Activated naive CD4-positive, alpha-beta T cell treated with anti-CD3 and anti-CD28 coated beads for 36 hours (primary cell): ENCODE data around the gene FBXL17. TPM values are rescaled to one million over a fixed set of nuclear protein-coding genes. Genes with fewer than 3 reads are reported as not detected.

ENCODE experiments used
- CTCF ChIA-PET: fragments of 350-600 bp; sonication (Branson Sonifier 250); formaldehyde crosslinking; loops from one replicate; lab custom pipeline; 2021; ENCODE audit warnings: antibody characterized with exemption; lab: Charles Lee
- DNase-seq: peaks from one replicate; pipeline ENCODE4 v3.0.0-alpha.2; 2020
- H3K27ac Mint-ChIP-seq: one replicate; pipeline ENCODE4 v1.8.0; 2021; ENCODE audit warnings: mild to moderate bottlenecking, mixed read lengths
- H3K27me3 Mint-ChIP-seq: one replicate; pipeline ENCODE4 v1.8.0; 2021; ENCODE audit warnings: low read depth, mixed read lengths
- H3K36me3 Mint-ChIP-seq: one replicate; pipeline ENCODE4 v1.8.0; 2021; ENCODE audit warnings: low read depth, mixed read lengths
- H3K4me1 Mint-ChIP-seq: one replicate; pipeline ENCODE4 v1.8.0; 2021; ENCODE audit warnings: low read depth, mixed read lengths
- H3K4me3 Mint-ChIP-seq: one replicate; pipeline ENCODE4 v1.8.0; 2021; ENCODE audit warnings: mild to moderate bottlenecking, moderate library complexity, mixed read lengths
- H3K9me3 Mint-ChIP-seq: one replicate; pipeline ENCODE4 v1.8.0; 2021; ENCODE audit warnings: mixed read lengths
- intact Hi-C: fragments of 100-400 bp; cut with micrococcal nuclease; formaldehyde crosslinking; loops from one replicate; pipeline ENCODE4 v1.15.1; 2023
- total RNA-seq, 2 experiments: library from RNA; stranded (reverse); gene quantifications; one replicate each; pipeline ENCODE4 v1.2.3, GENCODE V29; 2021

The FBXL17 gene
- total RNA-seq, 2 experiments from 2014 or later, result 3.5 to 4.3 TPM

- no peak for DNase-seq
- no peaks in the 10 kb centered on the region for H3K36me3 Mint-ChIP-seq
Measured at GRCh38 chr5:107887166-107887943, 494.5 kb downstream of the FBXL17 start.

GRCh38 chr5:107885601-107886000 is 496.3 kb downstream of the FBXL17 start:
- Mint-ChIP-seq H3K4me1 (peaks cover 19% of the 10 kb centered on the region), H3K36me3 (peaks cover 2% of the 10 kb centered on the region), H3K9me3 (no peaks in the 10 kb centered on the region), H3K4me3 (no peak overlapping the region), H3K27ac (no peak overlapping the region), H3K27me3 (no peaks in the 10 kb centered on the region)
- CTCF ChIA-PET, result no interaction called here
- DNase-seq, result no peak
- intact Hi-C loops, result no loop called here

More at GRCh38 chr5:107887166-107887943, 494.5 kb downstream of the FBXL17 start:
- CTCF ChIA-PET, result no interaction called here
- Mint-ChIP-seq H3K4me3 (peak overlapping the region; percentile 28), H3K9me3 (no peaks in the 10 kb centered on the region), H3K27me3 (no peaks in the 10 kb centered on the region), H3K4me1 (peaks cover 19% of the 10 kb centered on the region), H3K27ac (no peak overlapping the region)
- intact Hi-C loops, result loop anchor here (2.0 kb wide), 1 partner anchor 33 kb away; no protein-coding TSS in a partner anchor

- peaks cover 2% of the 10 kb centered on the region for H3K36me3 Mint-ChIP-seq
- no peaks in the 10 kb centered on the region for H3K27me3 Mint-ChIP-seq
- CTCF ChIA-PET, result no interaction called here
- H3K4me1 Mint-ChIP-seq, result peaks cover 19% of the 10 kb centered on the region
- no peak overlapping the region for H3K27ac Mint-ChIP-seq
- intact Hi-C loops, result no loop called here
- DNase-seq, result no peak
- no peaks in the 10 kb centered on the region for H3K9me3 Mint-ChIP-seq
- no peak overlapping the region for H3K4me3 Mint-ChIP-seq
Measured at GRCh38 chr5:107884871-107885270, 497.0 kb downstream of the FBXL17 start.

GRCh38 chr5:107878661-107879060 is 503.2 kb downstream of the FBXL17 start:
- Mint-ChIP-seq H3K4me1 (no peaks in the 10 kb centered on the region), H3K4me3 (no peak overlapping the region), H3K36me3 (peaks cover 10% of the 10 kb centered on the region), H3K9me3 (no peaks in the 10 kb centered on the region), H3K27me3 (no peaks in the 10 kb centered on the region), H3K27ac (no peak overlapping the region)
- DNase-seq, result no peak
- CTCF ChIA-PET, result no interaction called here
- intact Hi-C loops, result no loop called here

- Mint-ChIP-seq H3K4me3 (no peak overlapping the region), H3K27ac (no peak overlapping the region), H3K27me3 (no peaks in the 10 kb centered on the region), H3K9me3 (no peaks in the 10 kb centered on the region), H3K36me3 (peaks cover 10% of the 10 kb centered on the region), H3K4me1 (no peaks in the 10 kb centered on the region)
- intact Hi-C loops, result no loop called here
- CTCF ChIA-PET, result no interaction called here
- no peak for DNase-seq
Measured at GRCh38 chr5:107876906-107877305, 505.0 kb downstream of the FBXL17 start.

GRCh38 chr5:107876261-107876660 is 505.6 kb downstream of the FBXL17 start:
- no peak for DNase-seq
- CTCF ChIA-PET, result no interaction called here
- Mint-ChIP-seq H3K36me3 (peaks cover 8% of the 10 kb centered on the region), H3K9me3 (no peaks in the 10 kb centered on the region), H3K4me1 (no peaks in the 10 kb centered on the region), H3K27me3 (no peaks in the 10 kb centered on the region), H3K27ac (no peak overlapping the region), H3K4me3 (no peak overlapping the region)
- intact Hi-C loops, result no loop called here

GRCh38 chr5:107875833-107876232 is 506.1 kb downstream of the FBXL17 start:
- no peak overlapping the region for H3K4me3 Mint-ChIP-seq
- H3K27ac Mint-ChIP-seq, result no peak overlapping the region
- intact Hi-C loops, result no loop called here
- peaks cover 8% of the 10 kb centered on the region for H3K36me3 Mint-ChIP-seq
- no peaks in the 10 kb centered on the region for H3K9me3 Mint-ChIP-seq
- CTCF ChIA-PET, result no interaction called here
- H3K4me1 Mint-ChIP-seq, result no peaks in the 10 kb centered on the region
- no peak for DNase-seq
- no peaks in the 10 kb centered on the region for H3K27me3 Mint-ChIP-seq

- intact Hi-C loops, result no loop called here
- Mint-ChIP-seq H3K4me1 (no peaks in the 10 kb centered on the region), H3K4me3 (no peak overlapping the region), H3K9me3 (no peaks in the 10 kb centered on the region), H3K27me3 (no peaks in the 10 kb centered on the region), H3K36me3 (peaks cover 9% of the 10 kb centered on the region), H3K27ac (no peak overlapping the region)
- DNase-seq, result no peak
- CTCF ChIA-PET, result no interaction called here
Measured at GRCh38 chr5:107874795-107875194, 507.1 kb downstream of the FBXL17 start.

- H3K9me3 Mint-ChIP-seq, result no peaks in the 10 kb centered on the region
- H3K4me3 Mint-ChIP-seq, result no peak overlapping the region
- DNase-seq, result no peak
- no peaks in the 10 kb centered on the region for H3K27me3 Mint-ChIP-seq
- CTCF ChIA-PET, result interaction anchor here (0.6 kb wide), 1 partner anchor 202 kb away, joined by 3 read pairs; no protein-coding TSS in a partner anchor
- H3K36me3 Mint-ChIP-seq, result peaks cover 10% of the 10 kb centered on the region
- intact Hi-C loops, result no loop called here
- H3K4me1 Mint-ChIP-seq, result no peaks in the 10 kb centered on the region
- no peak overlapping the region for H3K27ac Mint-ChIP-seq
Measured at GRCh38 chr5:107873877-107874276, 508.0 kb downstream of the FBXL17 start.

GRCh38 chr5:107871023-107871422 is 510.9 kb downstream of the FBXL17 start:
- DNase-seq, result no peak
- intact Hi-C loops, result no loop called here
- Mint-ChIP-seq H3K36me3 (peaks cover 14% of the 10 kb centered on the region), H3K27me3 (no peaks in the 10 kb centered on the region), H3K4me3 (no peak overlapping the region), H3K27ac (no peak overlapping the region), H3K9me3 (no peaks in the 10 kb centered on the region), H3K4me1 (no peaks in the 10 kb centered on the region)
- CTCF ChIA-PET, result no interaction called here

- intact Hi-C loops, result no loop called here
- Mint-ChIP-seq H3K4me1 (no peaks in the 10 kb centered on the region), H3K27ac (no peak overlapping the region), H3K27me3 (no peaks in the 10 kb centered on the region), H3K9me3 (no peaks in the 10 kb centered on the region), H3K4me3 (no peak overlapping the region), H3K36me3 (peaks cover 20% of the 10 kb centered on the region)
- DNase-seq, result no peak
- CTCF ChIA-PET, result no interaction called here
Measured at GRCh38 chr5:107869438-107870115, 512.3 kb downstream of the FBXL17 start.

GRCh38 chr5:107868650-107869409 is 513.1 kb downstream of the FBXL17 start:
- no peak overlapping the region for H3K4me3 Mint-ChIP-seq
- no peak for DNase-seq
- H3K27ac Mint-ChIP-seq, result no peak overlapping the region
- H3K27me3 Mint-ChIP-seq, result no peaks in the 10 kb centered on the region
- CTCF ChIA-PET, result no interaction called here
- no peaks in the 10 kb centered on the region for H3K4me1 Mint-ChIP-seq
- H3K36me3 Mint-ChIP-seq, result peaks cover 21% of the 10 kb centered on the region
- intact Hi-C loops, result no loop called here
- no peaks in the 10 kb centered on the region for H3K9me3 Mint-ChIP-seq
